Measurements from ENCODE around the gene UQCRC1. TPM values are rescaled to one million over a fixed set of nuclear protein-coding genes. Genes with fewer than 3 reads are reported as not detected.

The UQCRC1 gene
- total RNA-seq, 1 experiment from 2014 or later: 323 TPM

DNA sequence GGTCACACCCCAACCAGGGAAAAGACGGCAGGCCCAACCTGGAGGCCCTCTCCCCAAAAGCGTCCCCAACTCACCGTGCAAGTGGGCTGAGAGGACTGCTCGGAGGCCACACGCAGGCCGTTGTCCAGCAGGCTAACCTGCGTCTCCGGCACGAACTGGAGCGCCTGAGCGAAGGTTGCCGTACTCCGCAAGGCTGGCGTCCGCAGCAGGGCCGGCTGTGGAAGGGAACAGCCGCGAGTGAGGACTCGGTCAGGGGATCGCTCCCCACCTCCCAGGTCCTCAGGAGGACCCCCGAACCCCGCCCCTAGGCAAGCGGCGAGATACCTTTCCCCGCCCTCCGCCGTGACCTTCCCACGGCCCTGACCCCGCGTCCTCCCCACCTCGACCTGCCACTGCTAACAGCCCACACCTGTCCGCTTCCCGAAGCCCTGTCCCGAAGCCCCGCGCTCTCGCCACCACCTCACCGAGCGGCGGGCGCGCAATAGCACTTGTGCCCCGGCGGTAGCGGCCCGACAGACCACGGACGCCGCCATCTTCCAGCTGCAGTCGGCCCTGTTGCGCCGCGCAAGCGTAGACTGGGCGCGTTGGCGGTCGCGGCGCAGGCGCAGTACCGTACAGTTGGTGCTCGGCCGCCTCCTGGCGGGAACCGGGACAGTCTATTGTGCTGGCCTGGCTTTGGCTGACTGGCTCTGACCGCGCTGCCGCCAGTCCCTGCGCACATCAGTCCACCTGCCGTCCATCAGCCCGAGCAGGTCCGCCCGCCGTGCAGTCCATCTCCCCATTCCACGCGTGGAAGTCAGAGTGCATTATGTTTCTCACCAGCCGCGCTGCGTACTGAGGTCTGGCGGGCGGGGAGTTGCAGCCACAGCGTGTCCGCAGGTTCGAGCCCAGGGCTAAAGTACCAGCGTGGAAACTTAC, at the start of gene UQCRC1 (continued):
- TF ChIP-seq, protein P1, sequence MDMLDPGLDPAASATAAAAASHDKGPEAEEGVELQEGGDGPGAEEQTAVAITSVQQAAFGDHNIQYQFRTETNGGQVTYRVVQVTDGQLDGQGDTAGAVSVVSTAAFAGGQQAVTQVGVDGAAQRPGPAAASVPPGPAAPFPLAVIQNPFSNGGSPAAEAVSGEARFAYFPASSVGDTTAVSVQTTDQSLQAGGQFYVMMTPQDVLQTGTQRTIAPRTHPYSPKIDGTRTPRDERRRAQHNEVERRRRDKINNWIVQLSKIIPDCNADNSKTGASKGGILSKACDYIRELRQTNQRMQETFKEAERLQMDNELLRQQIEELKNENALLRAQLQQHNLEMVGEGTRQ (CRISPR knock-in tag; IDR thresholded peaks at IDR 0.05): peak; percentile 2; the same call in 1 of the 2 replicates
- peak; percentile 71; the same call in 1 of the 2 replicates for TF ChIP-seq ZNF263 (CRISPR knock-in tag; IDR thresholded peaks at IDR 0.05; ENCODE audit: low read depth)
- TF ChIP-seq, protein P2, sequence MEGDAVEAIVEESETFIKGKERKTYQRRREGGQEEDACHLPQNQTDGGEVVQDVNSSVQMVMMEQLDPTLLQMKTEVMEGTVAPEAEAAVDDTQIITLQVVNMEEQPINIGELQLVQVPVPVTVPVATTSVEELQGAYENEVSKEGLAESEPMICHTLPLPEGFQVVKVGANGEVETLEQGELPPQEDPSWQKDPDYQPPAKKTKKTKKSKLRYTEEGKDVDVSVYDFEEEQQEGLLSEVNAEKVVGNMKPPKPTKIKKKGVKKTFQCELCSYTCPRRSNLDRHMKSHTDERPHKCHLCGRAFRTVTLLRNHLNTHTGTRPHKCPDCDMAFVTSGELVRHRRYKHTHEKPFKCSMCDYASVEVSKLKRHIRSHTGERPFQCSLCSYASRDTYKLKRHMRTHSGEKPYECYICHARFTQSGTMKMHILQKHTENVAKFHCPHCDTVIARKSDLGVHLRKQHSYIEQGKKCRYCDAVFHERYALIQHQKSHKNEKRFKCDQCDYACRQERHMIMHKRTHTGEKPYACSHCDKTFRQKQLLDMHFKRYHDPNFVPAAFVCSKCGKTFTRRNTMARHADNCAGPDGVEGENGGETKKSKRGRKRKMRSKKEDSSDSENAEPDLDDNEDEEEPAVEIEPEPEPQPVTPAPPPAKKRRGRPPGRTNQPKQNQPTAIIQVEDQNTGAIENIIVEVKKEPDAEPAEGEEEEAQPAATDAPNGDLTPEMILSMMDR (IDR thresholded peaks at IDR 0.05): peak; percentile 39; the same call in 1 of the 2 replicates
- TF ChIP-seq, protein P3, sequence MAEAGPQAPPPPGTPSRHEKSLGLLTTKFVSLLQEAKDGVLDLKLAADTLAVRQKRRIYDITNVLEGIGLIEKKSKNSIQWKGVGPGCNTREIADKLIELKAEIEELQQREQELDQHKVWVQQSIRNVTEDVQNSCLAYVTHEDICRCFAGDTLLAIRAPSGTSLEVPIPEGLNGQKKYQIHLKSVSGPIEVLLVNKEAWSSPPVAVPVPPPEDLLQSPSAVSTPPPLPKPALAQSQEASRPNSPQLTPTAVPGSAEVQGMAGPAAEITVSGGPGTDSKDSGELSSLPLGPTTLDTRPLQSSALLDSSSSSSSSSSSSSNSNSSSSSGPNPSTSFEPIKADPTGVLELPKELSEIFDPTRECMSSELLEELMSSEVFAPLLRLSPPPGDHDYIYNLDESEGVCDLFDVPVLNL (CRISPR knock-in tag; IDR thresholded peaks at IDR 0.05; ENCODE audit: borderline replicate concordance, low read depth): peak; percentile 75; the same call in 1 of the 2 replicates
- TF ChIP-seq ZNF317 (CRISPR knock-in tag; IDR thresholded peaks at IDR 0.05; ENCODE audit: borderline replicate concordance, low read depth): peak; percentile 62; the same call in 1 of the 2 replicates
- TF ChIP-seq, protein P4, sequence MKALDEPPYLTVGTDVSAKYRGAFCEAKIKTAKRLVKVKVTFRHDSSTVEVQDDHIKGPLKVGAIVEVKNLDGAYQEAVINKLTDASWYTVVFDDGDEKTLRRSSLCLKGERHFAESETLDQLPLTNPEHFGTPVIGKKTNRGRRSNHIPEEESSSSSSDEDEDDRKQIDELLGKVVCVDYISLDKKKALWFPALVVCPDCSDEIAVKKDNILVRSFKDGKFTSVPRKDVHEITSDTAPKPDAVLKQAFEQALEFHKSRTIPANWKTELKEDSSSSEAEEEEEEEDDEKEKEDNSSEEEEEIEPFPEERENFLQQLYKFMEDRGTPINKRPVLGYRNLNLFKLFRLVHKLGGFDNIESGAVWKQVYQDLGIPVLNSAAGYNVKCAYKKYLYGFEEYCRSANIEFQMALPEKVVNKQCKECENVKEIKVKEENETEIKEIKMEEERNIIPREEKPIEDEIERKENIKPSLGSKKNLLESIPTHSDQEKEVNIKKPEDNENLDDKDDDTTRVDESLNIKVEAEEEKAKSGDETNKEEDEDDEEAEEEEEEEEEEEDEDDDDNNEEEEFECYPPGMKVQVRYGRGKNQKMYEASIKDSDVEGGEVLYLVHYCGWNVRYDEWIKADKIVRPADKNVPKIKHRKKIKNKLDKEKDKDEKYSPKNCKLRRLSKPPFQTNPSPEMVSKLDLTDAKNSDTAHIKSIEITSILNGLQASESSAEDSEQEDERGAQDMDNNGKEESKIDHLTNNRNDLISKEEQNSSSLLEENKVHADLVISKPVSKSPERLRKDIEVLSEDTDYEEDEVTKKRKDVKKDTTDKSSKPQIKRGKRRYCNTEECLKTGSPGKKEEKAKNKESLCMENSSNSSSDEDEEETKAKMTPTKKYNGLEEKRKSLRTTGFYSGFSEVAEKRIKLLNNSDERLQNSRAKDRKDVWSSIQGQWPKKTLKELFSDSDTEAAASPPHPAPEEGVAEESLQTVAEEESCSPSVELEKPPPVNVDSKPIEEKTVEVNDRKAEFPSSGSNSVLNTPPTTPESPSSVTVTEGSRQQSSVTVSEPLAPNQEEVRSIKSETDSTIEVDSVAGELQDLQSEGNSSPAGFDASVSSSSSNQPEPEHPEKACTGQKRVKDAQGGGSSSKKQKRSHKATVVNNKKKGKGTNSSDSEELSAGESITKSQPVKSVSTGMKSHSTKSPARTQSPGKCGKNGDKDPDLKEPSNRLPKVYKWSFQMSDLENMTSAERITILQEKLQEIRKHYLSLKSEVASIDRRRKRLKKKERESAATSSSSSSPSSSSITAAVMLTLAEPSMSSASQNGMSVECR (CRISPR knock-in tag; IDR thresholded peaks at IDR 0.05; ENCODE audit: borderline replicate concordance): peak; percentile 18; the same call in 1 of the 2 replicates
- no peak for TF ChIP-seq OVOL2 (CRISPR knock-in tag; IDR thresholded peaks at IDR 0.05; ENCODE audit: borderline replicate concordance)
- TF ChIP-seq, protein P5, sequence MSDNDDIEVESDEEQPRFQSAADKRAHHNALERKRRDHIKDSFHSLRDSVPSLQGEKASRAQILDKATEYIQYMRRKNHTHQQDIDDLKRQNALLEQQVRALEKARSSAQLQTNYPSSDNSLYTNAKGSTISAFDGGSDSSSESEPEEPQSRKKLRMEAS (CRISPR knock-in tag; IDR thresholded peaks at IDR 0.05): peak; percentile 77
- TF ChIP-seq, protein P6, sequence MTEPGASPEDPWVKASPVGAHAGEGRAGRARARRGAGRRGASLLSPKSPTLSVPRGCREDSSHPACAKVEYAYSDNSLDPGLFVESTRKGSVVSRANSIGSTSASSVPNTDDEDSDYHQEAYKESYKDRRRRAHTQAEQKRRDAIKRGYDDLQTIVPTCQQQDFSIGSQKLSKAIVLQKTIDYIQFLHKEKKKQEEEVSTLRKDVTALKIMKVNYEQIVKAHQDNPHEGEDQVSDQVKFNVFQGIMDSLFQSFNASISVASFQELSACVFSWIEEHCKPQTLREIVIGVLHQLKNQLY (CRISPR knock-in tag; IDR thresholded peaks at IDR 0.05): peak; percentile 27; the same call in 1 of the 2 replicates
- TF ChIP-seq ZBTB21 (CRISPR knock-in tag; IDR thresholded peaks at IDR 0.05; ENCODE audit: borderline replicate concordance): peak; percentile 68; the same call in 1 of the 2 replicates
- peak; percentile 79 for TF ChIP-seq TP53 (CRISPR knock-in tag; IDR thresholded peaks at IDR 0.05)
- TF ChIP-seq CBFB (CRISPR knock-in tag; IDR thresholded peaks at IDR 0.05; ENCODE audit: low read depth): peak; percentile 78; the same call in 1 of the 2 replicates
- TF ChIP-seq FOXP1 (CRISPR knock-in tag; IDR thresholded peaks at IDR 0.05; ENCODE audit: borderline replicate concordance): peak; percentile 89; the same call in 1 of the 2 replicates
- TF ChIP-seq FOXJ3 (CRISPR knock-in tag; IDR thresholded peaks at IDR 0.05; ENCODE audit: borderline replicate concordance): no peak
- TF ChIP-seq ATF1 (CRISPR knock-in tag; IDR thresholded peaks at IDR 0.05): 0 out of 2 replicates have a peak, but pooled peaks have one; percentile 68
- TF ChIP-seq, protein P7, sequence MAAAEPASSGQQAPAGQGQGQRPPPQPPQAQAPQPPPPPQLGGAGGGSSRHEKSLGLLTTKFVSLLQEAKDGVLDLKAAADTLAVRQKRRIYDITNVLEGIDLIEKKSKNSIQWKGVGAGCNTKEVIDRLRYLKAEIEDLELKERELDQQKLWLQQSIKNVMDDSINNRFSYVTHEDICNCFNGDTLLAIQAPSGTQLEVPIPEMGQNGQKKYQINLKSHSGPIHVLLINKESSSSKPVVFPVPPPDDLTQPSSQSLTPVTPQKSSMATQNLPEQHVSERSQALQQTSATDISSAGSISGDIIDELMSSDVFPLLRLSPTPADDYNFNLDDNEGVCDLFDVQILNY (CRISPR knock-in tag; IDR thresholded peaks at IDR 0.05): peak; percentile 97
- TF ChIP-seq ETV6 (CRISPR knock-in tag; IDR thresholded peaks at IDR 0.05): peak; percentile 97
- TF ChIP-seq CREM (CRISPR knock-in tag; IDR thresholded peaks at IDR 0.05): peak; percentile 84; the same call in 1 of the 2 replicates
- TF ChIP-seq, protein P8, sequence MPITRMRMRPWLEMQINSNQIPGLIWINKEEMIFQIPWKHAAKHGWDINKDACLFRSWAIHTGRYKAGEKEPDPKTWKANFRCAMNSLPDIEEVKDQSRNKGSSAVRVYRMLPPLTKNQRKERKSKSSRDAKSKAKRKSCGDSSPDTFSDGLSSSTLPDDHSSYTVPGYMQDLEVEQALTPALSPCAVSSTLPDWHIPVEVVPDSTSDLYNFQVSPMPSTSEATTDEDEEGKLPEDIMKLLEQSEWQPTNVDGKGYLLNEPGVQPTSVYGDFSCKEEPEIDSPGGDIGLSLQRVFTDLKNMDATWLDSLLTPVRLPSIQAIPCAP (CRISPR knock-in tag; IDR thresholded peaks at IDR 0.05): peak; percentile 87
- TF ChIP-seq, protein P9, sequence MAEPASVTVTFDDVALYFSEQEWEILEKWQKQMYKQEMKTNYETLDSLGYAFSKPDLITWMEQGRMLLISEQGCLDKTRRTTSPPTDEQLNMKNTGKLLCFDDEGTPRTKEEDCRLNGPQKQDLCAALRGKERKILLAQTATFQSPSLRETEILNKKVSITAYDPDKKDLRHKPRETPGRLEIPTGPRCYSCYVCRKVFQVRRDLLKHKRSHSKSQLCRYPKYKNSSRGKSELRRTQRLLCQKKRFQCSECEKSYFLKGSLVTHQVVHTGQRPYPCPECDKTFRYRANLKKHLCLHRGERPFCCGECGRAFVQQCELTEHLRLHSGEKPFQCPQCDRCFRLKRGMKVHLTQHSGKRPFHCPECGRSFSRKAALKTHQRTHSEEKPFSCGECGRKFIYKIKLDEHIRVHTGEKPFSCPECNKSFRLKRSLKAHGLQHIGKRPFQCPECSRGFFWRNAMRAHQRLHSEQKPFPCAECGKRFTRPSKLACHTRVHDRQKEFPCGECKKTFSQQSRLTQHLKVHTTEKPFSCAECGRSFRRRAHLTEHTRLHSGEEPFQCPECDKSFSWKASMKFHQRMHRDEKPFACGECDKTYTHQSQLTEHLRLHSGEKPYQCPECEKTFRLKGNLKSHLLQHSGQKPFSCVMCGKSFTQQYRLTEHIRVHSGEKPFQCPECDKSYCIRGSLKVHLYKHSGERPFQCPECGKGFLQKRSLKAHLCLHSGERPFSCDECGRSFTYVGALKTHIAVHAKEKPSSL (CRISPR knock-in tag; conservative IDR thresholded peaks at IDR 0.05): no peak
- TF ChIP-seq, protein P10, sequence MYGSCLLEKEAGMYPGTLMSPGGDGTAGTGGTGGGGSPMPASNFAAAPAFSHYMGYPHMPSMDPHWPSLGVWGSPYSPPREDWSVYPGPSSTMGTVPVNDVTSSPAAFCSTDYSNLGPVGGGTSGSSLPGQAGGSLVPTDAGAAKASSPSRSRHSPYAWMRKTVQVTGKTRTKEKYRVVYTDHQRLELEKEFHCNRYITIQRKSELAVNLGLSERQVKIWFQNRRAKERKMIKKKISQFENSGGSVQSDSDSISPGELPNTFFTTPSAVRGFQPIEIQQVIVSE (CRISPR knock-in tag; IDR thresholded peaks at IDR 0.05; ENCODE audit: borderline replicate concordance): no peak
- TF ChIP-seq CREB1 (CRISPR knock-in tag; IDR thresholded peaks at IDR 0.05): no peak

All from WTC11 (cell line).